ENCODE measurements around the gene KLHDC9. TPM values are rescaled to one million over a fixed set of nuclear protein-coding genes. Genes with fewer than 3 reads are reported as not detected.

KLHDC9 gene
- total and polyA plus RNA-seq, 9 donors: 5.5 to 23.3 (median 7.3) TPM

GRCh38 chr1:161081519-161081918 is 16.6 kb upstream of the KLHDC9 start:
- no peaks in the 10 kb centered on the region for H3K4me1 ChIP-seq (ENCODE audit: insufficient read depth)
- H3K27ac ChIP-seq: no peak overlapping the region
- DNase-seq: no peak
- no peak for TF ChIP-seq EP300 (IDR thresholded peaks at IDR 0.05)
- no peaks in the 10 kb centered on the region for H3K9me3 ChIP-seq
- 73 to 95% (median 76%) methylated on average over 5 of the region's 5 CpGs for WGBS, 3 donors
- H3K36me3 ChIP-seq: no peaks in the 10 kb centered on the region
- H3K27me3 ChIP-seq: no peaks in the 10 kb centered on the region
- intact Hi-C loops (cut with DNase I): no loop called here
- no peak overlapping the region for H3K4me3 ChIP-seq

GRCh38 chr1:161082483-161082882 is 15.7 kb upstream of the KLHDC9 start:
- Histone ChIP-seq H3K27me3 (no peaks in the 10 kb centered on the region), H3K36me3 (no peaks in the 10 kb centered on the region), H3K4me1 (ENCODE audit: insufficient read depth) (no peaks in the 10 kb centered on the region), H3K27ac (no peak overlapping the region), H3K4me3 (no peak overlapping the region), H3K9me3 (no peaks in the 10 kb centered on the region)
- DNase-seq: no peak
- 68 to 80% (median 72%) methylated on average over 2 of the region's 2 CpGs for WGBS, 3 donors
- TF ChIP-seq POLR2A (IDR thresholded peaks at IDR 0.05) (no peak), CTCF (IDR thresholded peaks at IDR 0.05) (no peak), EP300 (IDR thresholded peaks at IDR 0.05) (no peak)
- intact Hi-C loops (cut with DNase I): no loop called here

GRCh38 chr1:161082996-161083747 is 15.0 kb upstream of the KLHDC9 start:
- Histone ChIP-seq H3K27me3 (no peaks in the 10 kb centered on the region), H3K36me3 (no peaks in the 10 kb centered on the region), H3K4me1 (ENCODE audit: insufficient read depth) (no peaks in the 10 kb centered on the region), H3K27ac (no peak overlapping the region), H3K4me3 (no peak overlapping the region), H3K9me3 (no peaks in the 10 kb centered on the region)
- WGBS, 3 donors: 54 to 64% (median 57%) methylated on average over 8 of the region's 8 CpGs
- peak in 2 of 5 donors; percentile 17 to 52 for DNase-seq
- intact Hi-C loops (cut with DNase I): no loop called here
- no peak for TF ChIP-seq EP300 (IDR thresholded peaks at IDR 0.05)
- TF ChIP-seq POLR2A (IDR thresholded peaks at IDR 0.05): no peak
- no peak for TF ChIP-seq CTCF (IDR thresholded peaks at IDR 0.05)

GRCh38 chr1:161083748-161084596 is 14.2 kb upstream of the KLHDC9 start:
- Histone ChIP-seq H3K9me3 (no peaks in the 10 kb centered on the region), H3K27me3 (no peaks in the 10 kb centered on the region), H3K27ac (no peak overlapping the region), H3K4me1 (ENCODE audit: insufficient read depth) (no peaks in the 10 kb centered on the region), H3K4me3 (no peak overlapping the region), H3K36me3 (no peaks in the 10 kb centered on the region)
- intact Hi-C loops (cut with DNase I): no loop called here
- no peak for DNase-seq
- TF ChIP-seq EP300 (IDR thresholded peaks at IDR 0.05) (no peak), POLR2A (IDR thresholded peaks at IDR 0.05) (no peak), CTCF (IDR thresholded peaks at IDR 0.05) (no peak)
- 54 to 62% (median 56%) methylated on average over 10 of the region's 10 CpGs for WGBS, 3 donors

- no peak overlapping the region for H3K27ac ChIP-seq
- H3K4me1 ChIP-seq (ENCODE audit: insufficient read depth): no peaks in the 10 kb centered on the region
- H3K36me3 ChIP-seq: no peaks in the 10 kb centered on the region
- 75 to 90% (median 83%) methylated on average over 1 of the region's 1 CpG for WGBS, 3 donors
- no peaks in the 10 kb centered on the region for H3K27me3 ChIP-seq
- TF ChIP-seq EP300 (IDR thresholded peaks at IDR 0.05) (no peak), CTCF (IDR thresholded peaks at IDR 0.05) (no peak), POLR2A (IDR thresholded peaks at IDR 0.05) (no peak)
- H3K9me3 ChIP-seq: no peaks in the 10 kb centered on the region
- intact Hi-C loops (cut with DNase I): no loop called here
- DNase-seq: no peak
- H3K4me3 ChIP-seq: no peak overlapping the region
Measured at GRCh38 chr1:161084597-161084988, 13.6 kb upstream of the KLHDC9 start.

Measured in ovary (tissue), 9 donors.